Mesodermal cell (in vitro differentiated cells): ENCODE data around the gene MYL6B.
"Not testable (repeated sequence)": the region's sequence is repeated elsewhere in the genome, so short reads cannot be mapped to it uniquely, and the experiment has no call there.

Experiments
- H3K27ac ChIP-seq: 2 replicates; pipeline ENCODE4 v1.7.0; 2013; ENCODE audit warnings: mild to moderate bottlenecking, low read depth, low read length, moderate library complexity; ENCODE audit not compliant: severe bottlenecking
- H3K36me3 ChIP-seq: 2 replicates; pipeline ENCODE4 v1.7.1; 2013; ENCODE audit warnings: mild to moderate bottlenecking, low read length, moderate library complexity; ENCODE audit not compliant: control insufficient read depth, insufficient read depth
- H3K4me1 ChIP-seq: one replicate; pipeline ENCODE4 v1.7.1; 2013; ENCODE audit warnings: mild to moderate bottlenecking, low read length; ENCODE audit not compliant: insufficient read depth, control insufficient read depth, poor library complexity, severe bottlenecking
- H3K4me3 ChIP-seq: 2 replicates; pipeline ENCODE4 v1.7.0; 2013; ENCODE audit warnings: low read length, control low read depth, mild to moderate bottlenecking; ENCODE audit not compliant: insufficient read depth, poor library complexity, severe bottlenecking; ENCODE audit errors: extremely low read depth
- H3K9me3 ChIP-seq: 2 replicates; pipeline ENCODE4 v1.7.1; 2013; ENCODE audit warnings: mild to moderate bottlenecking, low read length, moderate library complexity; ENCODE audit not compliant: control insufficient read depth
- WGBS, 2 experiments: methylation state at CpG; one replicate each; pipeline ENCODE4 v1.1.5; 2013; ENCODE audit warnings: missing lambda C conversion rate in 2 of 2; ENCODE audit not compliant: insufficient coverage in 2 of 2; 5-methylcytosine and 5-hydroxymethylcytosine counted together

The MYL6B gene

DNA sequence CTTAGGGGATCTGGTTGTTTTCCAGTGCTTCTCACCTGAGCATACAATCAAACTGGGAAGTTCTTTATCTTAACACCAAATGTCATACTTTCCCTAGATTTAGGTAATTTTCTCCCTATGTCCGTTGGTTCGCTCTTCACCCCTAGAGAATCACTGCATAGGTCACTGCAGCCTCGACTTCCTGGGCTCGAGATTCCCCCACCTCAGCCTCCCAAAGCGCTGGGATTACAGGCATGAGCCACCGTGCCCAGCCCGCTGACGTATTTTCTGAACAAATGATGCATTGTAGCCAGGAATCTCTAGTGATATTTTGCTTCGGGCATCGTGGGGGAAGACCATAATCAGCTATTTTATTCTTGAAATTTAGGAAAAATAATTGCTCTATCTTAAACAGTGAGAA, 37.1 kb upstream of the MYL6B start:
- WGBS, 2 experiments = 68 to 77% methylated on average over 8 to 10 of the region's 10 CpGs
- H3K4me1 ChIP-seq = peaks cover 17% of the 10 kb centered on the region
- H3K4me3 ChIP-seq = peak overlapping the region; percentile 86
- peaks cover 46% of the 10 kb centered on the region for H3K36me3 ChIP-seq
- peak overlapping the region; percentile 97 for H3K27ac ChIP-seq
- H3K9me3 ChIP-seq = peaks cover 4% of the 10 kb centered on the region

DNA sequence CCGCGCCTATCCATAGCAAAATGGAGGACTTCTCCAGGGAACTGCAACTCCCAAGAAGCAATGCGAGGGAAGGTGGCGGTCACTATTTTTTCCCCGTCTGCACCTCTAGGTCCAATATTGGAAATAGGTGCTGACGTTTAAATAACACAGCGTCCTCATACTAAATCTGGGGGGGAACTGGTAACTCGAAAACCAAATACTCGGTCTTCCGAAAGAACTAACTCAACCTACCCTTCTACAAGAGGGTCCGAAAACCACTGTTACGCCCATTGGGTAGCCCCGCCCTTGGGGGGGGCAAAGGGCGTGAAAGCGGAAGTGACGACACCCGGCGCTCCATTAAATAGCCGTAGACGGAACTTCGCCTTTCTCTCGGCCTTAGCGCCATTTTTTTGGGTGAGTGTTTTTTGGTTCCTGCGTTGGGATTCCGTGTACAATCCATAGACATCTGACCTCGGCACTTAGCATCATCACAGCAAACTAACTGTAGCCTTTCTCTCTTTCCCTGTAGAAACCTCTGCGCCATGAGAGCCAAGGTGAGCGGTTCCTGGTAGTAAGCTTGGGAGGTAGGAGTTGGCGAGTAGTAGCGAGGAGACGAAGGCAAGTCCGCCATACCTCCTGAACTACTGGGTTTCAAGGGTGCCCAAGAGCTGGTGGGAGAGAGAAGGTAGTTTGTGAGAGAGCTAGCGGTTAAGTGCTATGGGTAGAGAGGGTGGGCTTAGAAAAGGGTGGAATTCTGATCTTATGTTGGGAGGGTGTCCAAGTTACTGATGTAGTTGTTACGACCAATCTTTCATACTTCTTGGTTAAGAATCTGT, 35.9 kb upstream of the MYL6B start, which contains the start of gene RPL41:
RPL41 (plus strand) TSS at position 367 of the 815 bp plus-strand sequence.
- Histone ChIP-seq H3K27ac (peak within 1 kb of the TSS; percentile 97), H3K9me3 (peaks cover 4% of the 10 kb centered on the region), H3K36me3 (peaks cover 46% of the 10 kb centered on the region), H3K4me3 (peak within 1 kb of the TSS; percentile 86), H3K4me1 (peaks cover 17% of the 10 kb centered on the region)
- 0 to 1% methylated on average over 22 to 27 of the region's 34 CpGs for WGBS, 2 experiments

DNA sequence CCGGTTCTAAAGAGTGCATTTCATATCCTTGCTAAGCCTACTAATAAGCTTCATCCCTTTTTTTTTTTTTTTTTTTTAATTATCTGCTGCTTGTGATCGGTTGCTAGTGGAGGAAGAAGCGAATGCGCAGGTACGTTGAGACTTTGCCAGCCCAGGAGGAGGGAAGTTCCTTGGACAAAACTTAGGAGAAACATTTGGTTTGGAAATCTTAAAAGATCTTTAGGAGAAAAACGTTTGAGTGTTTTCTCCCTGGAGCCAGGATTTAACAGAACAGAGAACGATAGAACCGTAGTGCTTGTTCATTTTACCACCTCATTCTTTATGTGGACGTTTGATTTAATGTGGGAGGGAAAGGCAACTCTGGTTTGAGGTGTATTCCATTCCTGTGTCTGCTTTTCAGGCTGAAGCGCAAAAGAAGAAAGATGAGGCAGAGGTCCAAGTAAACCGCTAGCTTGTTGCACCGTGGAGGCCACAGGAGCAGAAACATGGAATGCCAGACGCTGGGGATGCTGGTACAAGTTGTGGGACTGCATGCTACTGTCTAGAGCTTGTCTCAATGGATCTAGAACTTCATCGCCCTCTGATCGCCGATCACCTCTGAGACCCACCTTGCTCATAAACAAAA, 35.2 kb upstream of the MYL6B start:
- H3K36me3 ChIP-seq = peaks cover 47% of the 10 kb centered on the region
- not testable (repeated sequence) for H3K9me3 ChIP-seq
- H3K4me1 ChIP-seq = peaks cover 17% of the 10 kb centered on the region
- WGBS, 2 experiments = 0% methylated on average over 4 to 5 of the region's 16 CpGs
- H3K4me3 ChIP-seq = peak overlapping the region; percentile 86
- peak overlapping the region; percentile 97 for H3K27ac ChIP-seq

DNA sequence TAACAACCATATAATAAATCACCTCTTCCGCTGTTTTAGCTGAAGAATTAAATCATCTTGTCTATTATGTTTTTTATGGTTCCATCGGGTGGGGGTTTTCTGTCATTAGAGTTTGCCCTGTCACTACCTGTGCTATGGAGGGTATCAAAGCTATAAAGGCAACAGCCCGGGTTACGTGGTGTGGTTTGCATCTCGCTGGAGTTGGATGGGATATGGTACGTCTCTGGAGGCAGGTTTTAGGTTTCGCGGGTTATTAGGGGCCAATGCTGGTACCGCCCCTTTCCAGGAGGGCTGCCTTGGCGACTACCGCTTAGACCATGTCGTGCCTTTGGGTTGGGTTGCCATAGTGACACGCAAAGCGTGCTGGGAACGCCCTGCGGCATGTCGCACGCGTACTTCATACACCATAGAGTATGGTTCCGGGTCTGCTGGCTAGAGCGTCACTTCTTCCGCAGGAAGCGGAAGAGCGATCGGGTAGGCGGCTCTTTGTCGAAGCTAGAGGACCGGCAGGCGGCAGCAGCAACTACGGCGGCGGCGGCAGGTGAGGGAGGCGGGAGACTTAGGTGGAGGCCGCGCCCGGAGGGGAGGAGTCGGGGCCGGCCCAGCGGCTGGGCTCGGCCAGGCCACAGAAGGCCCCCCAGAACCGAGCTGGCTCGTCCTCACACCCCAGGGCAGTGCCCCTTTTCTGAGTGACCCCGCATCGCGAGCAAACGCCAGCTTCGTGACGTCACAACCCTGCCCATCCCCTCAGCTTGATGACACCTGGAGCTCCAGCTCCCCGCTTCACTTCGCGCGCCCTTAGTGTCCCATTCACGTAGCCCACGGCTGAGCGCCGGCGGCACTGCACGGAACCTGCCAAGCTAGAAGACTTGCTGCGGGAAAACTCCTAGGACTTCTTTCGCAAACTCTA, 34.4 kb upstream of the MYL6B start, which contains the start of gene ZC3H10:
ZC3H10 (plus strand) TSS at position 489 of the 910 bp plus-strand sequence. CDS start 2,297 bp downstream, outside the sequence.
- Histone ChIP-seq H3K36me3 (peaks cover 38% of the 10 kb centered on the region), H3K27ac (peak within 1 kb of the TSS; percentile 97), H3K4me3 (peak within 1 kb of the TSS; percentile 86), H3K9me3 (peaks cover 4% of the 10 kb centered on the region), H3K4me1 (peaks cover 17% of the 10 kb centered on the region)
- 1% methylated on average over 50 to 55 of the region's 61 CpGs for WGBS, 2 experiments

DNA sequence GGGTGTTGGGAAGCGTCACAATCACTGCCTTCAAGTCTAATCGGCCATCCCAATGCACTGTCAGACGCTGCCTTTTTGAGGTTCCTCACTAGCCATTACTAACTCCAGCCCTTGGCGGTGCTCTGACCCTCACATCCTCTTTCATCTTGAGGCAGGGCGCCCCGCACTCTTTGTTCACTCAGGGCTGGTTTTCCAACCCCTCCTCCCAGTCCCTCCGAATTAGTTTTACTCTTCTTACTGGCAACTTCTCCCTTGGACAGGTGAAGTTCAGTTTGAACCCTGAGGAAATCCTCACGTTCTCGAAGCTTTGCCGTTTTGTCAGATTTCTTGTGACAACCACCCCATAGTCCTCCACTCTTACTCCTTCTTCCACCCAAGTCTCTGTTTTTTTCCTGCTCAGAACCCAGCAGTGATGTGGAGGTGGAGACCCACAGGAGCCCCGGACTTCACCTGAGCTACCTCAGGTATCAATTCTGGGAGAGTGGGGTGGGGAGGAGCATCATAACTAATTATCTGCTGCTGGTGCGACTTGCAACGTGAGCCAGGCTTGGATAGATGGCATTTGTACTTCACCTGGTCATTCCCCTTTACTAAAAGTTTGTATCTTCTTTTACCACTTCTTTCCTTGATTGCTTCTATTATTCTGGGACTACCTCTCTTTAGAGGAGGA, 33.6 kb upstream of the MYL6B start:
- WGBS, 2 experiments = 28 to 31% methylated on average over 9 to 12 of the region's 13 CpGs
- peaks cover 4% of the 10 kb centered on the region for H3K9me3 ChIP-seq

DNA sequence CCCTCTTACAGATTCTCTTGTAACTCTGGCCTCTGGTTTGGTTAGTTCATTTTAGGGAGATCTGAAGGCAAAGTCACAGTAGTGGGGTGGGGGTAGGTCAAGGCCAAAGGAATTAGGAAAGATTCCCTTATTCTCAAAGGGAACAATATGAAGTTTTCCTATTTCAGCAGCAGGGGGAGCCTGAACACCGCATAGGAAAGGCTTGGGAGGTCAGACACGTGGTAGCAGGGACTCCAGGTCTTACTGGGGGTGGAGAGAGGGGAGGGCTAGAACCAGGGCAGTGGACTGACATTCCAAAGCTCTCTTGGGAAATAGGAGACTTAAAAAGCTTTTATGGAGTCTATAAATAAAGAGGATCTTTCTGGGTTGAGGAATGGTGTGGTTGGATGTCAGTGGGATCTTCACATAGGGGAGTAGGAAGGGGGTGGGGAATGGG, 33.0 kb upstream of the MYL6B start:
- H3K36me3 ChIP-seq = peaks cover 28% of the 10 kb centered on the region
- peak overlapping the region; percentile 38 for H3K27ac ChIP-seq
- peaks cover 17% of the 10 kb centered on the region for H3K4me1 ChIP-seq
- 0% methylated on average over 2 of the region's 2 CpGs for WGBS, 2 experiments
- H3K4me3 ChIP-seq = peak overlapping the region; percentile 86
- peaks cover 4% of the 10 kb centered on the region for H3K9me3 ChIP-seq

More for the DNA sequence above, 33.6 kb upstream of the MYL6B start:
- peak overlapping the region; percentile 73 for H3K27ac ChIP-seq
- peak overlapping the region; percentile 86 for H3K4me3 ChIP-seq
- H3K36me3 ChIP-seq = peaks cover 31% of the 10 kb centered on the region
- peaks cover 17% of the 10 kb centered on the region for H3K4me1 ChIP-seq

DNA sequence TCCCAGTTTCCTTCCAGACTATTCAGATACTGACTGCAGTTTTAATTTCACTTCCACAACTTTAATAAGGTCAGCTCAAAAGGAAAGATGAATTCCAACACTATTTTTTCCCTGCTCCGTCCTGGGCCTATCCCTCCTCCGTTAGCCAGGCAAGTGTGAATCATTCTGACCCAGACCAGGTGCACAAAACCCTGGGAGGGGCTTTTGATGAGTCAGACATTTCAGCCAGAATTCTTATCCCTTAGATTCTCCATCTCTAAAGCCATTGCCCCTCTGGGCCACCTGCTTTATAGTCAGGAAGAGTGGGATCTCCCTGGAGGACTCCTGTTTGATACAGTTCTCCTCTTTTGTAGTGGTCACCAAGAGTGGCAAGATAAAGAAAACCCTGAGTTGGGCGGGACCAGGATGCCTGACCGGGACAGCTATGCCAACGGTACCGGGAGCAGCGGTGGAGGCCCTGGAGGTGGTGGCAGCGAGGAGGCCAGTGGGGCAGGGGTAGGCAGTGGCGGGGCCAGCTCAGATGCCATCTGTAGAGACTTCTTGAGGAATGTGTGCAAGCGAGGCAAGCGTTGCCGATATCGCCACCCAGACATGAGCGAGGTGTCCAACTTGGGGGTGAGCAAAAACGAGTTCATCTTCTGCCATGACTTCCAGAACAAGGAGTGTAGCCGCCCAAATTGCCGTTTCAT, 32.1 kb upstream of the MYL6B start:
- peaks cover 28% of the 10 kb centered on the region for H3K36me3 ChIP-seq
- H3K4me1 ChIP-seq = peaks cover 17% of the 10 kb centered on the region
- H3K9me3 ChIP-seq = peaks cover 2% of the 10 kb centered on the region
- 96 to 98% methylated on average over 16 to 17 of the region's 17 CpGs for WGBS, 2 experiments
- no peak overlapping the region for H3K4me3 ChIP-seq
- no peak overlapping the region for H3K27ac ChIP-seq

- H3K36me3 ChIP-seq = peaks cover 28% of the 10 kb centered on the region
- no peaks in the 10 kb centered on the region for H3K9me3 ChIP-seq
- peaks cover 19% of the 10 kb centered on the region for H3K4me1 ChIP-seq
- no peak overlapping the region for H3K27ac ChIP-seq
- H3K4me3 ChIP-seq = no peak overlapping the region
- 96 to 98% methylated on average over 9 to 11 of the region's 11 CpGs for WGBS, 2 experiments
Observed at GRCh38 chr12:56121204-56121870, 31.1 kb upstream of the MYL6B start.

GRCh38 chr12:56122637-56123036, 29.8 kb upstream of the MYL6B start:
- Histone ChIP-seq H3K4me1 (peaks cover 31% of the 10 kb centered on the region), H3K27ac (no peak overlapping the region), H3K9me3 (no peaks in the 10 kb centered on the region), H3K36me3 (peaks cover 22% of the 10 kb centered on the region), H3K4me3 (no peak overlapping the region)
- WGBS, 2 experiments = 75 to 100% methylated on average over 1 to 2 of the region's 2 CpGs
